Progenitor cell of endocrine pancreas (in vitro differentiated cells): ENCODE data around the gene TRIM37. TPM values are rescaled to one million over a fixed set of nuclear protein-coding genes. Genes with fewer than 3 reads are reported as not detected.

Experiments used
- DNase-seq: peaks from one replicate; pipeline ENCODE4 v3.0.0; 2021; ENCODE audit warnings: low spot score; ENCODE audit not compliant: unreplicated experiment
- H3K27ac Mint-ChIP-seq: 2 replicates; pipeline ENCODE4 v1.8.0; 2021; ENCODE audit warnings: mild to moderate bottlenecking, moderate library complexity, mixed read lengths
- H3K27me3 Mint-ChIP-seq: 2 replicates; pipeline ENCODE4 v1.8.0; 2021; ENCODE audit warnings: mixed read lengths
- H3K36me3 Mint-ChIP-seq: 2 replicates; pipeline ENCODE4 v1.8.0; 2022; ENCODE audit warnings: mixed read lengths; ENCODE audit not compliant: insufficient read depth
- H3K4me1 Mint-ChIP-seq: 2 replicates; pipeline ENCODE4 v1.8.0; 2021; ENCODE audit warnings: low read depth, mixed read lengths
- H3K4me3 Mint-ChIP-seq: 2 replicates; pipeline ENCODE4 v1.8.0; 2021; ENCODE audit warnings: low read depth, mild to moderate bottlenecking, moderate library complexity, mixed read lengths
- H3K9me3 Mint-ChIP-seq: 2 replicates; pipeline ENCODE4 v1.8.0; 2021; ENCODE audit warnings: low read depth, mixed read lengths
- CTCF ChIP-seq: fragments of 200-600 bp; sonication (generic); IDR thresholded peaks from one replicate; pipeline ENCODE4 v1.5.0; 2021; ENCODE audit warnings: antibody characterized with exemption, mild to moderate bottlenecking; ENCODE audit not compliant: unreplicated experiment
- total RNA-seq: library from RNA; stranded (reverse); gene quantifications from 2 replicates; pipeline ENCODE4 v1.2.1, GENCODE V29; 2021

Gene TRIM37
- total RNA-seq, 1 donor from 2014 or later = 25.9 TPM

- peaks cover 4% of the 10 kb centered on the region for H3K4me1 Mint-ChIP-seq
- no peak overlapping the region for H3K4me3 Mint-ChIP-seq
- H3K36me3 Mint-ChIP-seq = peaks cover 6% of the 10 kb centered on the region
- no peak overlapping the region for H3K27ac Mint-ChIP-seq
- no peak for TF ChIP-seq CTCF
- no peaks in the 10 kb centered on the region for H3K27me3 Mint-ChIP-seq
- peaks cover 1% of the 10 kb centered on the region for H3K9me3 Mint-ChIP-seq
- DNase-seq = no peak
These were observed 80.3 kb downstream of the TRIM37 start for GRCh38 chr17:59026176-59026939.

GRCh38 chr17:59024916-59025315 is 81.8 kb downstream of the TRIM37 start:
- Mint-ChIP-seq H3K4me1 (peaks cover 4% of the 10 kb centered on the region), H3K36me3 (peaks cover 10% of the 10 kb centered on the region), H3K27ac (no peak overlapping the region), H3K4me3 (no peak overlapping the region), H3K27me3 (no peaks in the 10 kb centered on the region), H3K9me3 (peaks cover 4% of the 10 kb centered on the region)
- TF ChIP-seq CTCF = no peak
- no peak for DNase-seq

- TF ChIP-seq CTCF = no peak
- DNase-seq = no peak
- Mint-ChIP-seq H3K9me3 (peaks cover 4% of the 10 kb centered on the region), H3K27me3 (no peaks in the 10 kb centered on the region), H3K4me3 (no peak overlapping the region), H3K27ac (no peak overlapping the region), H3K4me1 (no peaks in the 10 kb centered on the region), H3K36me3 (peaks cover 13% of the 10 kb centered on the region)
These were observed 88.7 kb downstream of the TRIM37 start for GRCh38 chr17:59018019-59018418.

- no peak overlapping the region for H3K4me3 Mint-ChIP-seq
- no peak for TF ChIP-seq CTCF
- H3K9me3 Mint-ChIP-seq = no peaks in the 10 kb centered on the region
- no peak for DNase-seq
- no peaks in the 10 kb centered on the region for H3K27me3 Mint-ChIP-seq
- peaks cover 5% of the 10 kb centered on the region for H3K4me1 Mint-ChIP-seq
- peaks cover 9% of the 10 kb centered on the region for H3K36me3 Mint-ChIP-seq
- no peak overlapping the region for H3K27ac Mint-ChIP-seq
These were observed 94.7 kb downstream of the TRIM37 start for GRCh38 chr17:59011975-59012374.

GRCh38 chr17:59010026-59010425 is 96.7 kb downstream of the TRIM37 start:
- Mint-ChIP-seq H3K27ac (no peak overlapping the region), H3K4me1 (peaks cover 5% of the 10 kb centered on the region)
- no peak for TF ChIP-seq CTCF

More at GRCh38 chr17:59010026-59010425, 96.7 kb downstream of the TRIM37 start:
- H3K4me3 Mint-ChIP-seq = no peak overlapping the region
- no peaks in the 10 kb centered on the region for H3K9me3 Mint-ChIP-seq
- no peaks in the 10 kb centered on the region for H3K27me3 Mint-ChIP-seq
- peaks cover 7% of the 10 kb centered on the region for H3K36me3 Mint-ChIP-seq
- no peak for DNase-seq
